Measurements from ENCODE around the gene MMP10.
A peak's percentile ranks its signal among the peaks of the same experiment; 100 is the strongest.
"Not testable (repeated sequence)": the region's sequence is repeated elsewhere in the genome, so short reads cannot be mapped to it uniquely, and the experiment has no call there.

MMP10 gene

GRCh38 chr11:102733232-102733875, 47.1 kb downstream of the MMP10 start:
- Histone ChIP-seq H3K36me3 (ENCODE audit: control insufficient read depth, low read length) (no peaks in the 10 kb centered on the region), H3K4me3 (ENCODE audit: low read length) (no peak overlapping the region), H3K4me1 (ENCODE audit: control insufficient read depth, low read length) (no peaks in the 10 kb centered on the region), H3K79me2 (ENCODE audit: control insufficient read depth, low read length) (no peaks in the 10 kb centered on the region), H3K27me3 (ENCODE audit: control insufficient read depth, low read length) (peaks cover 7% of the 10 kb centered on the region; the same call in 1 of the 2 replicates), H3F3A (ENCODE audit: control insufficient read depth, insufficient read depth) (no peaks in the 10 kb centered on the region), H3K4me2 (ENCODE audit: low read length) (no peak overlapping the region), H3K9me3 (ENCODE audit: control insufficient read depth, insufficient read depth, low read length) (no peaks in the 10 kb centered on the region), H3K27ac (ENCODE audit: low read depth, low read length) (no peak overlapping the region), H3K9me2 (replicated peaks; ENCODE audit: control insufficient read depth, low read length) (no peaks in the 10 kb centered on the region), H4K20me1 (ENCODE audit: control insufficient read depth, insufficient read depth, low read depth, low read length) (no peaks in the 10 kb centered on the region)
- TF ChIP-seq EZH2phosphoT487 (IDR thresholded peaks at IDR 0.05; ENCODE audit: borderline replicate concordance, low read length) (no peak), CTCF (IDR thresholded peaks at IDR 0.05; ENCODE audit: low read depth, low read length, poor library complexity, severe bottlenecking) (peak; percentile 98)

GRCh38 chr11:102730944-102731343, 49.5 kb downstream of the MMP10 start:
- not testable (repeated sequence) for H3K4me3 ChIP-seq (ENCODE audit: low read length); H3K9me3 ChIP-seq (ENCODE audit: control insufficient read depth, insufficient read depth, low read length); H3F3A ChIP-seq (ENCODE audit: control insufficient read depth, insufficient read depth); H3K9me2 ChIP-seq (replicated peaks; ENCODE audit: control insufficient read depth, low read length); H3K79me2 ChIP-seq (ENCODE audit: control insufficient read depth, low read length); H4K20me1 ChIP-seq (ENCODE audit: control insufficient read depth, insufficient read depth, low read depth, low read length); H3K36me3 ChIP-seq (ENCODE audit: control insufficient read depth, low read length); H3K4me1 ChIP-seq (ENCODE audit: control insufficient read depth, low read length); H3K4me2 ChIP-seq (ENCODE audit: low read length); H3K27me3 ChIP-seq (ENCODE audit: control insufficient read depth, low read length); H3K27ac ChIP-seq (ENCODE audit: low read depth, low read length)

GRCh38 chr11:102729849-102730815, 50.3 kb downstream of the MMP10 start:
- H3K79me2 ChIP-seq (ENCODE audit: control insufficient read depth, low read length) = no peaks in the 10 kb centered on the region
- TF ChIP-seq CTCF (IDR thresholded peaks at IDR 0.05; ENCODE audit: low read depth, low read length, poor library complexity, severe bottlenecking) (no peak), EZH2phosphoT487 (IDR thresholded peaks at IDR 0.05; ENCODE audit: borderline replicate concordance, low read length) (no peak)
- no peak overlapping the region for H3K4me2 ChIP-seq (ENCODE audit: low read length)
- H3K36me3 ChIP-seq (ENCODE audit: control insufficient read depth, low read length) = no peaks in the 10 kb centered on the region
- H3K27ac ChIP-seq (ENCODE audit: low read depth, low read length) = no peak overlapping the region
- H4K20me1 ChIP-seq (ENCODE audit: control insufficient read depth, insufficient read depth, low read depth, low read length) = no peaks in the 10 kb centered on the region
- H3K9me3 ChIP-seq (ENCODE audit: control insufficient read depth, insufficient read depth, low read length) = no peaks in the 10 kb centered on the region
- no peaks in the 10 kb centered on the region for H3K4me1 ChIP-seq (ENCODE audit: control insufficient read depth, low read length)
- H3K27me3 ChIP-seq (ENCODE audit: control insufficient read depth, low read length) = peaks cover 7% of the 10 kb centered on the region; the same call in 1 of the 2 replicates
- H3K4me3 ChIP-seq (ENCODE audit: low read length) = no peak overlapping the region
- no peaks in the 10 kb centered on the region for H3F3A ChIP-seq (ENCODE audit: control insufficient read depth, insufficient read depth)
- no peaks in the 10 kb centered on the region for H3K9me2 ChIP-seq (replicated peaks; ENCODE audit: control insufficient read depth, low read length)

- Histone ChIP-seq H3K27me3 (ENCODE audit: control insufficient read depth, low read length) (no peaks in the 10 kb centered on the region), H3K4me1 (ENCODE audit: control insufficient read depth, low read length) (no peaks in the 10 kb centered on the region), H3K27ac (ENCODE audit: low read depth, low read length) (no peak overlapping the region), H3K4me3 (ENCODE audit: low read length) (no peak overlapping the region), H3F3A (ENCODE audit: control insufficient read depth, insufficient read depth) (no peaks in the 10 kb centered on the region), H3K9me2 (replicated peaks; ENCODE audit: control insufficient read depth, low read length) (no peaks in the 10 kb centered on the region), H4K20me1 (ENCODE audit: control insufficient read depth, insufficient read depth, low read depth, low read length) (no peaks in the 10 kb centered on the region), H3K79me2 (ENCODE audit: control insufficient read depth, low read length) (no peaks in the 10 kb centered on the region), H3K9me3 (ENCODE audit: control insufficient read depth, insufficient read depth, low read length) (no peaks in the 10 kb centered on the region), H3K36me3 (ENCODE audit: control insufficient read depth, low read length) (no peaks in the 10 kb centered on the region), H3K4me2 (ENCODE audit: low read length) (no peak overlapping the region)
- no peak for TF ChIP-seq CTCF (IDR thresholded peaks at IDR 0.05; ENCODE audit: low read depth, low read length, poor library complexity, severe bottlenecking)
- TF ChIP-seq EZH2phosphoT487 (IDR thresholded peaks at IDR 0.05; ENCODE audit: borderline replicate concordance, low read length) = no peak
Measured at GRCh38 chr11:102727890-102728289, 52.5 kb downstream of the MMP10 start.

Measured in DOHH2 (cell line).